Testis (tissue), 2 donors: ENCODE measurements around the gene REPS1.

ENCODE experiments used
- CTCF ChIP-seq, 3 experiments: fragments of 450-650 bp in 2 of 3; fragments of 200-600 bp in 1 of 3; sonication (generic) in 1 of 3; IDR thresholded peaks; one replicate each; pipeline ENCODE4 v1.5.1; 2016 to 2019; ENCODE audit warnings: antibody characterized with exemption in 3 of 3, mild to moderate bottlenecking in 2 of 3, moderate library complexity in 1 of 3
- POLR2A ChIP-seq: fragments of 450-650 bp; IDR thresholded peaks from one replicate; pipeline ENCODE4 v1.6.1; 2017; ENCODE audit warnings: antibody characterized with exemption, mild to moderate bottlenecking, moderate library complexity

GRCh38 chr6:138909511-138909910, 78.5 kb downstream of the REPS1 start:
- TF ChIP-seq CTCF (IDR thresholded peaks at IDR 0.05) = no peak
- TF ChIP-seq POLR2A = no peak
